GM12872 (cell line): ENCODE measurements around the gene EID1.

Source experiments
- CTCF ChIP-seq: IDR thresholded peaks from 3 replicates; pipeline ENCODE4 v1.5.1; 2011; ENCODE audit warnings: low read depth, mild to moderate bottlenecking, low read length, moderate library complexity; ENCODE audit not compliant: insufficient read depth

EID1 gene

DNA sequence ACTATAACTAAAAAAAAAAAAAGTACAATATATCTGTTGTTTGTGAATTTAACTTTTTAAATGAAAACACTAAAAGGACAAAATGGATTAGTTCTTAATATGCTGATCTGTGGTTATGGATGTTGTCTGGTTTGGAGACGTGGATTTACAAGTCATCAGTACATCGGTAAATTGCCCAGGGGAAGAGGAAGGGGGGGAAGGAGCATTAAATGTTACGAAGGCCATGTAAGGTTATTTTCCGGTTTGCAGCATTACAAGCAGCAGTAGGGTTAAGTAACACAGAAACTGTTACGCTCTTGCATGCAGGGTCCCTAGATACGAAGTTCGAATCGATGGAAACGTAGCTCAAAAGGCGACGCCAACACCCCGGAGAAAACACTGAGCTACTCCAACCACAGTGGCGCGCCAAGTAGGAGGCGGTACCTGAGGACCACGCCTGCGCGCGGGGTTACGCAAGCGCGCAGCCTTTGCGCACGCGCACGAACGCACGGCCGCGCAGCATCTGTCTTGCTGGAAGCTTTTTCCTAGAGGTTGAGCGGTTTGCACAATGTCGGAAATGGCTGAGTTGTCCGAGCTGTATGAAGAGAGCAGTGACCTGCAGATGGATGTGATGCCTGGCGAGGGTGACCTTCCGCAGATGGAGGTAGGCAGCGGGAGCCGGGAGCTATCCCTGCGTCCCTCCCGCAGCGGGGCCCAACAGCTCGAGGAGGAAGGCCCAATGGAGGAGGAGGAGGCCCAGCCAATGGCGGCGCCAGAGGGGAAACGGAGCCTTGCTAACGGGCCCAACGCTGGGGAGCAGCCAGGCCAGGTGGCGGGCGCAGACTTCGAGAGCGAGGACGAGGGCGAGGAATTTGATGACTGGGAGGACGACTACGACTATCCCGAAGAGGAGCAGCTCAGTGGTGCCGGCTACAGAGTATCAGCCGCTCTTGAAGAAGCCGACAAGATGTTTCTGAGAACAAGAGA is at the start of gene EID1:
Gene EID1 (plus strand): TSS at position 505 of the 966 bp plus-strand sequence. CDS start 43 bp downstream, at position 548.
- TF ChIP-seq CTCF, result no peak

GRCh38 chr15:48828471-48828870 is 49.5 kb upstream of the EID1 start:
- TF ChIP-seq CTCF, result no peak

DNA sequence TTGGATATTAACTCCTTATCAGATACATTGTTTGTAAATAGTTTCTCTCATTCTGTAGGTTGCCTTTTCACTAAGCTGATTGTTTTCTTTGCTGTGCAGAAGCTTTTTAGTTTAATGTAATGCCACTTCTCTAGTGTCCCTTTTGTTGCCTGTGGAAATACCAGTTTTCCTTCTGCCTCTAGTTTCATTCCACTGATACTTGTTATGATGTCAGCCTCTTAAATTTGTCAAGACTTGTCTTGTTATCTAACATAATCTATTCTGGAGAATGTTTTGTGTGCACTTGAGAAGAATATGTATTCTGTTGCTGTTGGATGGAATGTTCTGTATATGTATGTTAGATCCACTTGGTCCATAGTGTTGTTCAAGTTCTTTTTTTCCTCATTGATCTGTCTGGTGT is 49.0 kb upstream of the EID1 start:
- TF ChIP-seq CTCF, result no peak

DNA sequence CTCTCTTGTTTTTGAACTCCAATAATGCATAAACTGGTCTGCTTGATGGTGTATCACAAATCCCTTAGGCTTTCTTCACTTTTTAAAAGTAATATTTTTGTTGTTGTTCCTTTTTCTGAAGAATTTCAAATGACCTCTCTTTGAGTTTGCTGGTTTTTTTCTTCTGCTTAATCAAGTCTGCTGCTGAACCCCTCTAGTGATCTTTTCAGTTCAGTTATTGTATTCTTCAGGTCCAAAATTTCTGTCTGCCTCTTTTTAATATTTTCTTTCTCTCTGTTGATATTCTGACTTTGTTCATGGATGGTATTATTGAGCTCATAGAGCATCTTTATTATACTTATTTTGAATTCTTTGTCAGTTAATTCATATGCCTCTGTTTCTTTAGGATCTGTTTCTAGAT is 45.3 kb upstream of the EID1 start:
- TF ChIP-seq CTCF, result no peak

GRCh38 chr15:48833526-48834239 is 44.3 kb upstream of the EID1 start:
- no peak for TF ChIP-seq CTCF

- no peak for TF ChIP-seq CTCF
Measured at GRCh38 chr15:48834756-48835155, 43.2 kb upstream of the EID1 start.

- no peak for TF ChIP-seq CTCF
Measured at GRCh38 chr15:48842501-48842900, 35.4 kb upstream of the EID1 start.
